Skeletal muscle tissue (tissue), 4 donors: ENCODE results near the gene DNAJA4. TPM values are rescaled to one million over a fixed set of nuclear protein-coding genes. Genes with fewer than 3 reads are reported as not detected.

Experiments used
- H3K27ac ChIP-seq: one replicate; pipeline ENCODE4 v1.7.0; 2013; ENCODE audit warnings: mild to moderate bottlenecking, low read depth, low read length, inconsistent platforms
- H3K27me3 ChIP-seq, 3 donors: one replicate each; pipeline ENCODE4 v1.7.0; 2013; ENCODE audit warnings: low read length in 3 of 3; ENCODE audit not compliant: control insufficient read depth in 3 of 3, insufficient read depth in 3 of 3
- H3K36me3 ChIP-seq, 3 donors: one replicate each; pipeline ENCODE4 v1.7.0; 2013; ENCODE audit warnings: low read length in 3 of 3; ENCODE audit not compliant: control insufficient read depth in 3 of 3, insufficient read depth in 3 of 3
- H3K4me1 ChIP-seq, 3 donors: one replicate each; pipeline ENCODE4 v1.7.0; 2013; ENCODE audit warnings: low read length in 3 of 3, mild to moderate bottlenecking in 3 of 3; ENCODE audit not compliant: control insufficient read depth in 3 of 3, insufficient read depth in 3 of 3
- H3K4me3 ChIP-seq, 3 donors: one replicate each; pipeline ENCODE4 v1.7.0; 2013; ENCODE audit warnings: low read length in 3 of 3
- H3K9ac ChIP-seq, 3 donors: one replicate each; pipeline ENCODE4 v1.7.0; 2013; ENCODE audit warnings: low read length in 3 of 3, mild to moderate bottlenecking in 3 of 3, moderate library complexity in 2 of 3, low read depth in 1 of 3
- H3K9me3 ChIP-seq, 3 donors: one replicate each; pipeline ENCODE4 v1.7.0; 2013; ENCODE audit warnings: low read length in 3 of 3; ENCODE audit not compliant: control insufficient read depth in 3 of 3
- total RNA-seq: library from RNA; depleted of rRNA; stranded (reverse); fragments of >200 nt; gene quantifications from one replicate; pipeline ENCODE4 v1.2.3, GENCODE V29; 2014
- donor health status: Osteomylitis.

DNAJA4 gene
- total RNA-seq, 1 donor from 2014 or later: 22.4 TPM

DNA sequence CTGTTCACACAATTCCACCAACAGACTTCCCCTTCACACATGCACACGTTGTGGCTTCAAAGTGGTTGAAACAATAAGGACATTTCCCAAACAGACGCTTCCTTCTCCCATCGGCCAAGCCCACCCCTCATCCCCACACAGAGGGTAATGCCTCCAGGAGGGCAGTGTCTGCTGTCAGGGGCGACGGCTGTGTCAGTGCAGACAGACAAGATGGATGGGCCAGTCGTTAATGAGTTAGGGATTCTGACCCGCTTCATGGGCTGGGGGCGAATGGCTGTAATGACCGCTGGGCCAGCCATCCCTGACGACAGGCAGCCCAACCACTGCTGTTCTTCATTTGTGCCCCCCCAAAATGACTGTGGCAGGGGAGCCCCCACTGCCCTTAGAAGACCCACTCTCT is 55.2 kb downstream of the DNAJA4 start:
- Histone ChIP-seq H3K4me1 (peaks cover 0 to 4% (median 2%) of the 10 kb centered on the region in 3 donors), H3K36me3 (no peaks in the 10 kb centered on the region), H3K4me3 (no peak overlapping the region), H3K9me3 (no peaks in the 10 kb centered on the region), H3K27ac (no peak overlapping the region), H3K9ac (no peak overlapping the region), H3K27me3 (peaks cover 0 to under 1% (median 0%) of the 10 kb centered on the region in 3 donors)

- no peak overlapping the region for H3K4me3 ChIP-seq
- H3K36me3 ChIP-seq: no peaks in the 10 kb centered on the region
- H3K9me3 ChIP-seq: no peaks in the 10 kb centered on the region
- no peaks in the 10 kb centered on the region for H3K27me3 ChIP-seq
- H3K27ac ChIP-seq: no peak overlapping the region
- H3K4me1 ChIP-seq: peaks cover 0 to 4% (median 2%) of the 10 kb centered on the region in 3 donors
- no peak overlapping the region for H3K9ac ChIP-seq
These were observed 55.8 kb downstream of the DNAJA4 start for GRCh38 chr15:78320183-78320582.

- Histone ChIP-seq H3K4me1 (peaks cover 0 to 4% (median 2%) of the 10 kb centered on the region in 3 donors), H3K27me3 (no peaks in the 10 kb centered on the region), H3K4me3 (no peak overlapping the region), H3K9me3 (no peaks in the 10 kb centered on the region), H3K9ac (no peak overlapping the region), H3K27ac (no peak overlapping the region), H3K36me3 (no peaks in the 10 kb centered on the region)
These were observed 56.7 kb downstream of the DNAJA4 start for GRCh38 chr15:78321041-78321570.

DNA sequence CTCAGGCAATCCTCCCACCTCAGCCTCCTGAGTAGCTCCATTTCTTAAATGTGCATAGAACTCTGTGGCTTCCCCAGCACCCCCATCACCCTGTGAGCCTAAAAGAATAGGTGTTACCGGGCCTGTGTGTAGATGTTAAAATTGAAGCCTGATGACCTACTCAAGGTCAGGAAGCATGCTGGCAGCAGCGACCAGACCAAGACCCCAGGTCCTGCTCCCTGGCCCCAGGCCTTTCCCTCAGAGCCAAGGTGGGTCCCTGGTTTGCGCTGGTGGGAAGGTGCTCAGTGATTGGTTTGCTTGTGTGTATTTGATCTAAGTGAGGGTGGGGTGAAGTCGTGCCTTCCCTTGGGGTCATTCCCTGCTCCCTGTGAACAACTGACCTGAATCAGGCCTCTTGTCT is 57.4 kb downstream of the DNAJA4 start:
- H3K4me1 ChIP-seq: peaks cover 0 to 4% (median 2%) of the 10 kb centered on the region in 3 donors
- peak overlapping the region in 1 of 3 donors; percentile 8 for H3K9ac ChIP-seq
- H3K4me3 ChIP-seq: no peak overlapping the region
- H3K27me3 ChIP-seq: no peaks in the 10 kb centered on the region
- no peaks in the 10 kb centered on the region for H3K9me3 ChIP-seq
- H3K36me3 ChIP-seq: no peaks in the 10 kb centered on the region
- no peak overlapping the region for H3K27ac ChIP-seq

DNA sequence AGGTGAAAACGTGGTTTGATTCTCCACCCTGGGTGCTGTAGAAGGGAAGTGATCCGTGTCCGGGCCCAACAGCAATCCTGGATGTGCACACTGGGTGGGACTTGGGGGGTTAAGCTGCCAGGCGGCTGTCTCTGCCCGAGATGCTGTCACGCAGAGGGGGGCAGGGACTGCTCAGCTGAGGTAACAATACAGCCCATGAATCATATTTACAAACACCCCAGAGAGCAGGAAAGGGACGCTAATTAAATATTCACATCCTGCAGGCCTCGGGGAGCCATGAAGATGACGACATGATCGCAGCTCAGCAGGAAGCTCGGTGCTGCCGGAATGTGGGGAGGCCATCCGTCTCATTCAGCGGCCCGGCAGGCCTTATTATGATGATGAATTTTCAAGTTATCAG is 57.9 kb downstream of the DNAJA4 start:
- H3K9me3 ChIP-seq: no peaks in the 10 kb centered on the region
- no peak overlapping the region for H3K9ac ChIP-seq
- H3K27ac ChIP-seq: no peak overlapping the region

GRCh38 chr15:78322724-78323521 is 58.6 kb downstream of the DNAJA4 start:
- no peak overlapping the region for H3K9ac ChIP-seq
- no peak overlapping the region for H3K27ac ChIP-seq
- H3K27me3 ChIP-seq: no peaks in the 10 kb centered on the region
- peaks cover 0 to 4% (median 2%) of the 10 kb centered on the region in 3 donors for H3K4me1 ChIP-seq
- no peaks in the 10 kb centered on the region for H3K36me3 ChIP-seq
- H3K4me3 ChIP-seq: no peak overlapping the region
- H3K9me3 ChIP-seq: no peaks in the 10 kb centered on the region

More for the DNA sequence above, 57.9 kb downstream of the DNAJA4 start:
- Histone ChIP-seq H3K4me1 (peaks cover 0 to 4% (median 2%) of the 10 kb centered on the region in 3 donors), H3K4me3 (no peak overlapping the region), H3K27me3 (no peaks in the 10 kb centered on the region), H3K36me3 (no peaks in the 10 kb centered on the region)

GRCh38 chr15:78323693-78324092 is 59.3 kb downstream of the DNAJA4 start:
- Histone ChIP-seq H3K9ac (no peak overlapping the region), H3K27ac (no peak overlapping the region), H3K9me3 (no peaks in the 10 kb centered on the region), H3K36me3 (no peaks in the 10 kb centered on the region), H3K27me3 (no peaks in the 10 kb centered on the region), H3K4me3 (no peak overlapping the region), H3K4me1 (peaks cover 0 to 4% (median 2%) of the 10 kb centered on the region in 3 donors)

- H3K27me3 ChIP-seq: no peaks in the 10 kb centered on the region
- no peak overlapping the region for H3K27ac ChIP-seq
These were observed 59.8 kb downstream of the DNAJA4 start for GRCh38 chr15:78324144-78324543.

DNA sequence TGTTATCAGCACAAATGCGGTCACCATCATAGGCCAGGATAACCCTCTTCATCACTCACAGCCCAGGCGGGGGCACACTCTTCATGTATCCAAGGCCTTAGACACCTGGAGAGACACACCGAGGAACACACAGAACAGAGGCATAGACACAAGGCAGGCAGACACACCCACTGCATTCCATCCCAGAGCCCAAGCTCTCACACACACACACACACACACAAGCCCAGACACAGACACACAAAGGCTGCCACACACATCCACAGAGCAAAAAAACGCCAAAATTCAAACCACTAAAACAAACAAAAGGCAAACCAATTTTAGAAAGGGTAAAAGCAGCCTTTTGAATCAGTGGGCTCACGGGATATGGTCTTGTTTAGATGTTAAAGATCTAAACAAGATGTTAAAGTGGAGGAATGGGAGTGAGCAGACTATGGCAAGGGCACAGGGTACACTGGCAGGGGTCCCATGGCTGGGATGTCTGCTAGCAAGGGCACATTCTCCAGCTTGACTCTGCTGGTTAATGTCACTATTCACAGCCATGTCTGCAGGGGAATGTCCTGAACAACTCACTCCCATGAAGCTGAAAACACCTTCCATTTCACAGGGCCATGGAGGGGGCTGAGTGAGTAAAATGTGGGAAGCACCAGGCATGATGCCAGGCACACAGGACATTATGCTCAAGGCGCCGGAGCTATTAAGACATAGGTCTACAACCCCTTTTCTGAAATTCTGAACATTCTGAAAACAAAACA is 60.9 kb downstream of the DNAJA4 start:
- Histone ChIP-seq H3K27me3 (no peaks in the 10 kb centered on the region), H3K4me1 (peaks cover 0 to 4% (median 2%) of the 10 kb centered on the region in 3 donors), H3K4me3 (no peak overlapping the region), H3K9ac (no peak overlapping the region), H3K27ac (no peak overlapping the region), H3K36me3 (no peaks in the 10 kb centered on the region), H3K9me3 (no peaks in the 10 kb centered on the region)

More at GRCh38 chr15:78324144-78324543, 59.8 kb downstream of the DNAJA4 start:
- H3K9ac ChIP-seq: no peak overlapping the region
- H3K4me3 ChIP-seq: no peak overlapping the region
- peaks cover 0 to 4% (median 2%) of the 10 kb centered on the region in 3 donors for H3K4me1 ChIP-seq
- H3K9me3 ChIP-seq: no peaks in the 10 kb centered on the region
- H3K36me3 ChIP-seq: no peaks in the 10 kb centered on the region

DNA sequence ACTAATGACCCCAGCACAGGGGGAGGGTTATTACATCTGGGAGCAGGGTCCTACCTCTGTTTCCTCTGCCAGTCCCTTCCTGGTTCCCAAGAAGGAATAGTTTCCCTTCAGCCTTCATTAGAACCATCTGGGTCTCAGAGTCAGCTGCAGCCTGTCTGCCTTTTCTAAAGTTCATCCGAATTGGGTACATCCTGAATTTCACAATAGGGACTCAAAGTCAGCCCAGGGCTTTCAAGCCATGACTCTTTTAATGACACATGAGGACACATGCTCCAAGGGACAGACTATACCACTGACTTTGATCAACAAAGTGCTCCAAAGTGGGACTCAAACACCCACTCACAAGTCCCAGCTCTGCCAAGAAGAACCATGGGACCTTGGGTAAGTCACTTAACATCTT is 63.1 kb downstream of the DNAJA4 start:
- peaks cover 0 to 4% (median 0%) of the 10 kb centered on the region in 3 donors for H3K27me3 ChIP-seq
- H3K36me3 ChIP-seq: no peaks in the 10 kb centered on the region
- H3K9ac ChIP-seq: no peak overlapping the region
- no peak overlapping the region for H3K27ac ChIP-seq
- H3K4me3 ChIP-seq: no peak overlapping the region
- H3K9me3 ChIP-seq: no peaks in the 10 kb centered on the region
- H3K4me1 ChIP-seq: peaks cover 0 to 2% (median 0%) of the 10 kb centered on the region in 3 donors
